PC-3 (cell line): ENCODE measurements around the gene PFKFB2.

Experiments used
- CTCF ChIP-seq: fragments of 300-600 bp; sonication (generic); conservative IDR thresholded peaks from 2 replicates; pipeline ENCODE4 v1.5.1; 2017; ENCODE audit warnings: antibody characterized with exemption, low read depth, mild to moderate bottlenecking, low read length
- EZH2 ChIP-seq: fragments of 300-600 bp; sonication (generic); IDR thresholded peaks from one replicate; pipeline ENCODE4 v1.6.1; 2017; ENCODE audit warnings: antibody characterized with exemption, mild to moderate bottlenecking, low read length; ENCODE audit not compliant: unreplicated experiment
- EZH2phosphoT487 ChIP-seq: fragments of 300-600 bp; sonication (generic); IDR thresholded peaks from 2 replicates; pipeline ENCODE4 v1.6.1; 2018; ENCODE audit warnings: mild to moderate bottlenecking, antibody characterized with exemption, low read length, borderline replicate concordance

GRCh38 chr1:207129053-207129452 is 76.0 kb downstream of the PFKFB2 start:
- TF ChIP-seq EZH2, result no peak
- no peak for TF ChIP-seq CTCF
- no peak for TF ChIP-seq EZH2phosphoT487
